Brain microvascular endothelial cell (primary cell): ENCODE measurements around the gene RET.

Source experiments
- DNase-seq: peaks from one replicate; pipeline ENCODE4 v3.0.0-alpha.2; 2020
- H3K27ac ChIP-seq: fragments of 250-450 bp; sonication (Bioruptor Pico); 2 replicates; pipeline ENCODE4 v1.5.1; 2020; ENCODE audit warnings: mild to moderate bottlenecking, moderate library complexity
- H3K27me3 ChIP-seq: fragments of 250-450 bp; sonication (Bioruptor Pico); replicated peaks from 2 replicates; pipeline ENCODE4 v1.5.1; 2020; ENCODE audit warnings: mild to moderate bottlenecking
- H3K36me3 ChIP-seq: fragments of 250-450 bp; sonication (Bioruptor Pico); replicated peaks from 2 replicates; pipeline ENCODE4 v1.5.1; 2020; ENCODE audit warnings: mild to moderate bottlenecking
- H3K4me3 ChIP-seq: 2 replicates; pipeline ENCODE4 v1.5.1; 2011; ENCODE audit warnings: low read depth, mild to moderate bottlenecking, control low read depth, low read length, moderate library complexity
- in situ Hi-C: cut with HindIII; loops from 2 replicates; pipeline ENCODE4 v1.10.0; 2017; ENCODE audit warnings: low sequenced_read_pairs, low pct_ligation_motif_present
- TF ChIP-seq, protein P1 (sequence below): IDR thresholded peaks from 2 replicates; pipeline ENCODE4 v1.5.1; 2011; ENCODE audit warnings: low read depth, mild to moderate bottlenecking, moderate library complexity, low read length, control low read depth, inconsistent platforms; ENCODE audit errors: missing control alignments

The RET gene

DNA sequence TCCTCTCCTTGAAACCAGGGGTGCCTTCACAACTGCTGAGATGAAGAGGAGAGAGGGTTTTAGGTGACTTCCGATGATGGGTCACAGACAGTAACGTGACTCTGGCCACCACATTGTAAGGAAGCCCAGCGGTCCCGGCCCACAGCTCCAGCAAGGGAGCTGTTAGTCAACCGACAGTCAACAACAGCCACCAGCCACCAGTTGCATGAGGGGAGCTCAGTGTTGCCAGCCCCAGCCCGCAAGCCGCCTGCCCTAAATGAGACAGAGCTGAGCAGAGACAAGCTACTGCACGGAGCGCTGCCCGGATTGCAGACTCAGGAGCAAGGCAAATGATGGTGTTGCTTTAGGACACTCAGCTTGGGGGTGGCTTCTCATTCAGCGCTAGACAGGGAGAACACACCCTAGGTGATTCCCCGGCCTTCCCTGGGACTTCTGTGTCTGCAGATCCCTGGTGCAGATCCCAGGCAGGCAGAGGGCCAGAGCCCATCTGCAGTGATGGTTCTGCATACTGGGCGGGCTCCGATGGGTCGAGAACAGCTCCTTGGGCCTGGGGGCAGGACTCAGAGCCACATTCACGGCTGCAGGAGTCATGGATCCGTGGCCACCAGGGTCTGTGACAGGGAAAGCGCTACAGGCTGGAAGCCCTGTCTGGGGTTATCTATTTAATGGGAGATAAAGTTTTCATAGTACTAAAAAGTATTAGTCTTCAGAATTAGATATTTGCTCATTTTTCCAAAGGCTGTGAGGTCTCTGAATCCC, 14.3 kb upstream of the RET start:
- no peak for DNase-seq
- Histone ChIP-seq H3K27me3 (no peaks in the 10 kb centered on the region), H3K27ac (no peak overlapping the region), H3K36me3 (no peaks in the 10 kb centered on the region), H3K4me3 (no peak overlapping the region)
- TF ChIP-seq, protein P1, sequence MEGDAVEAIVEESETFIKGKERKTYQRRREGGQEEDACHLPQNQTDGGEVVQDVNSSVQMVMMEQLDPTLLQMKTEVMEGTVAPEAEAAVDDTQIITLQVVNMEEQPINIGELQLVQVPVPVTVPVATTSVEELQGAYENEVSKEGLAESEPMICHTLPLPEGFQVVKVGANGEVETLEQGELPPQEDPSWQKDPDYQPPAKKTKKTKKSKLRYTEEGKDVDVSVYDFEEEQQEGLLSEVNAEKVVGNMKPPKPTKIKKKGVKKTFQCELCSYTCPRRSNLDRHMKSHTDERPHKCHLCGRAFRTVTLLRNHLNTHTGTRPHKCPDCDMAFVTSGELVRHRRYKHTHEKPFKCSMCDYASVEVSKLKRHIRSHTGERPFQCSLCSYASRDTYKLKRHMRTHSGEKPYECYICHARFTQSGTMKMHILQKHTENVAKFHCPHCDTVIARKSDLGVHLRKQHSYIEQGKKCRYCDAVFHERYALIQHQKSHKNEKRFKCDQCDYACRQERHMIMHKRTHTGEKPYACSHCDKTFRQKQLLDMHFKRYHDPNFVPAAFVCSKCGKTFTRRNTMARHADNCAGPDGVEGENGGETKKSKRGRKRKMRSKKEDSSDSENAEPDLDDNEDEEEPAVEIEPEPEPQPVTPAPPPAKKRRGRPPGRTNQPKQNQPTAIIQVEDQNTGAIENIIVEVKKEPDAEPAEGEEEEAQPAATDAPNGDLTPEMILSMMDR: no peak
- in situ Hi-C loops: no loop called here

DNA sequence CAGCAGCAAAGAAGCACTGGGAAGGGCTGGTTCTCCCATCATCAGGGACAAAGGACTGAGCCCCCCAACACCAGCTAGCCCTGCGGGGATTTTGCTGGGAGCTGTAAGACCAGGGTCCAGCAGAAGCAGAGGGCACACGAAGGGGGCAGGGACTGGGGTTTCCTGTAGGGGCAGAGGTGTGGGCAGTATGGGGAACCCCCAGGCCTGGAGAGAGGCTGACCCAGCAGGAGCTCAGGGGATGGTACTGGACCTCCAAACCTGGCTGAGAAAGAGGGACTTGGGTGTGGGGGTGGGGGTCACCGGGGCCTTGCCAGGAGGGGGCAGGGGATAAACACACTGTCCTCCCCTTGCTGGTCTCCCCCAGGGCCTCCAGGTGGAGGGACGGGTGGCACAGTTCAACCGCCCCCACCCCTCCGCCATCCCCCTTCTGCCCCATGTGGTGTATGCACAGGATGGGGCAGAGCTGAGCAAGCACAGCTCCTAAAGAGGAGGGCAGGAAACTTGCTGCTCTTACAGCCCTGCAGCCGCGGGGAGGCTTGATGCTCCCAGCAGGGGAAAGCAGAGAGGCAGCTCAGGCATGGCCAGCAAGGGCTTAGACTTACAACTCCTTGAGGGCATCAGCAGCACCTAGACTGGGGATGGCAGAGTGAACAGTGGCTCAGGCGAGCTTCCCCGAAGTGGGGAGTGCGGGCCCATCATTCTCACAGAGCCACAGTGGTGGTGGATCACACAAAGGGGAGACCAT, 12.4 kb upstream of the RET start:
- Histone ChIP-seq H3K4me3 (no peak overlapping the region), H3K27me3 (no peaks in the 10 kb centered on the region), H3K36me3 (no peaks in the 10 kb centered on the region), H3K27ac (no peak overlapping the region)
- in situ Hi-C loops: no loop called here
- TF ChIP-seq, protein P1: no peak
- no peak for DNase-seq

DNA sequence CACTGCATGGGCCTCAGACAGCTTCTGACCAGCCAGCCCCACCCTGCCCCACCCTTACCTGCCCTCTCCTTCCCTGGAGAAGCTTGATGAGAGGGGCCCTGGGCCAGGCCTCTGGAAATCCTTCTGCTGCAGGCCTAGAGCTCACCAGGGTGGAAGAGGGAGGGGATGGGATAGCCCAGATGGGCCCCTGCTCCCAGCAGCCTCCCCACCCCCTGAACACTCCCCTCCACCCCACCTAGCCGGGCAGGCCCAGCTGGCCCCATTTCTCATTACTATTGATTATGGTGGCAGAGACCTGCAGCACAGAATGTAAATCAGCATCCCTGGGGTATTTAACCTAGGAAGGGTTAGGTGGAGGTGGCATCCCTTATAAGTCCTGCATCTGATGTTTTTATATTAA, 11.6 kb upstream of the RET start:
- H3K36me3 ChIP-seq: no peaks in the 10 kb centered on the region
- TF ChIP-seq, protein P1: no peak
- in situ Hi-C loops: no loop called here
- no peak overlapping the region for H3K27ac ChIP-seq
- no peaks in the 10 kb centered on the region for H3K27me3 ChIP-seq
- H3K4me3 ChIP-seq: no peak overlapping the region
- DNase-seq: no peak

DNA sequence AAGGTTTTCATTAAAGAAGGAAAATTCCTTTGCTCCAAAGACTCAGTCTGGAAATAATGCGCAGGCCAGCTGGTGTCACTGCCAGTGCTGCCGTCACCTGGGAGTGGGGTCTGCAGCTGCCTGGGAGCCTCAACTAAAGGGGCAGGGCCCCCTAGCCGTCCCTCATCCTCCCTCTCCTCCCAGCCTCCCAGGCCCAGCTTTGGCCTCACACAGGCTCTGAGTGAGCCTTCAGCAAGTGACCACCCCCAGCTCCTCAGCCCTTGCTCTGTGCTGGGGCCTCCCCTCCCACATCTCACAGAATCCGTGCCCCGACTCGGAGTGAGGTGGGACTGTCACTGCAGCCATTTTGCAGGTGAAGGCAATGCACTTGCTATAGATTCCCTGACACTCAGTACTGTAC, 11.1 kb upstream of the RET start:
- TF ChIP-seq, protein P1: no peak
- in situ Hi-C loops: no loop called here
- H3K36me3 ChIP-seq: no peaks in the 10 kb centered on the region
- no peaks in the 10 kb centered on the region for H3K27me3 ChIP-seq
- no peak overlapping the region for H3K27ac ChIP-seq
- no peak for DNase-seq
- H3K4me3 ChIP-seq: no peak overlapping the region

DNA sequence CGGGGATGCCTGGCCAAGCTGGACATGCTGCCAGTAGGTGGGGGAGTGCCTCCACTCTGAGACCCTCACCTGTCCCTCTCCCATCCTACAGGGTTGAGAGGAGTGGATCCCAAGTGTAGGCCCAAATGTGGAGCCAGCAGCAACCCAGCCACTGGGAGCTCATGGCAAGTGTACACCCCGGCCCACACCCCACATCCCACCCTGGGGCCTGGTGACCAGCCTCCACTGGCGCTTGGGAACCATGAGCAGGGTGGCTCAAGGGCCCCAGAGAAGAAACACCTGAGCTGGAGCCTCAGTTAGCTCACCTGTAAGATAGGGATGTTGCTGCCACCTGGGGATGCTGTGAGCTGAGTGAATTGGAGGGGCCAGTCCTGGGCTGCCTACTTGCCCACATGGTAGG, 10.4 kb upstream of the RET start:
- no peak overlapping the region for H3K27ac ChIP-seq
- no peak overlapping the region for H3K4me3 ChIP-seq
- H3K27me3 ChIP-seq: no peaks in the 10 kb centered on the region
- no peak for DNase-seq
- TF ChIP-seq, protein P1: no peak
- in situ Hi-C loops: no loop called here
- no peaks in the 10 kb centered on the region for H3K36me3 ChIP-seq
